GM19238 (cell line): ENCODE results near the gene ENDOV.

Source experiments
- DNase-seq: peaks from one replicate; pipeline ENCODE4 v3.0.0; 2011; ENCODE audit warnings: low spot score; ENCODE audit not compliant: insufficient read length

The ENDOV gene

GRCh38 chr17:80431246-80432195 lies 16.6 kb downstream of the ENDOV start:
- DNase-seq, result no peak

- no peak for DNase-seq
Measured at GRCh38 chr17:80432350-80432955, 17.5 kb downstream of the ENDOV start.

- DNase-seq, result no peak
Measured at GRCh38 chr17:80432961-80433550, 18.1 kb downstream of the ENDOV start.

GRCh38 chr17:80433916-80434666 lies 19.1 kb downstream of the ENDOV start:
- no peak for DNase-seq

GRCh38 chr17:80437532-80437931 lies 22.6 kb downstream of the ENDOV start:
- no peak for DNase-seq

- DNase-seq, result no peak
Measured at GRCh38 chr17:80438806-80439205, 23.8 kb downstream of the ENDOV start.

- no peak for DNase-seq
Measured at GRCh38 chr17:80439499-80439898, 24.5 kb downstream of the ENDOV start.

- peak; percentile 66 for DNase-seq
Measured at GRCh38 chr17:80441133-80441578, 26.2 kb downstream of the ENDOV start.

- DNase-seq, result no peak
Measured at GRCh38 chr17:80441598-80442322, 26.8 kb downstream of the ENDOV start.

GRCh38 chr17:80442323-80442659 lies 27.3 kb downstream of the ENDOV start:
- DNase-seq, result no peak

GRCh38 chr17:80442764-80443163 lies 27.8 kb downstream of the ENDOV start:
- DNase-seq, result no peak

GRCh38 chr17:80443498-80443897 lies 28.5 kb downstream of the ENDOV start:
- DNase-seq, result no peak

- no peak for DNase-seq
Measured at GRCh38 chr17:80443916-80444643, 29.1 kb downstream of the ENDOV start.

- no peak for DNase-seq
Measured at GRCh38 chr17:80444644-80444979, 29.6 kb downstream of the ENDOV start.

- no peak for DNase-seq
Measured at GRCh38 chr17:80445007-80445725, 30.2 kb downstream of the ENDOV start.

- no peak for DNase-seq
Measured at GRCh38 chr17:80445726-80446110, 30.8 kb downstream of the ENDOV start.

- DNase-seq, result no peak
Measured at GRCh38 chr17:80446645-80447405, 31.9 kb downstream of the ENDOV start.

- DNase-seq, result no peak
Measured at GRCh38 chr17:80447790-80448189, 32.8 kb downstream of the ENDOV start.
